Stimulated activated CD4-positive, alpha-beta T cell treated with anti-CD3 and anti-CD28 coated beads, TNF-alpha, amount 100 ng/mL, for 4 hours (primary cell): ENCODE results near the gene KIF18B.

Experiments
- DNase-seq, 3 experiments: peaks; one replicate each; pipeline ENCODE4 v3.0.0-alpha.2; 2020; ENCODE audit warnings: low read depth in 3 of 3

KIF18B gene

DNA sequence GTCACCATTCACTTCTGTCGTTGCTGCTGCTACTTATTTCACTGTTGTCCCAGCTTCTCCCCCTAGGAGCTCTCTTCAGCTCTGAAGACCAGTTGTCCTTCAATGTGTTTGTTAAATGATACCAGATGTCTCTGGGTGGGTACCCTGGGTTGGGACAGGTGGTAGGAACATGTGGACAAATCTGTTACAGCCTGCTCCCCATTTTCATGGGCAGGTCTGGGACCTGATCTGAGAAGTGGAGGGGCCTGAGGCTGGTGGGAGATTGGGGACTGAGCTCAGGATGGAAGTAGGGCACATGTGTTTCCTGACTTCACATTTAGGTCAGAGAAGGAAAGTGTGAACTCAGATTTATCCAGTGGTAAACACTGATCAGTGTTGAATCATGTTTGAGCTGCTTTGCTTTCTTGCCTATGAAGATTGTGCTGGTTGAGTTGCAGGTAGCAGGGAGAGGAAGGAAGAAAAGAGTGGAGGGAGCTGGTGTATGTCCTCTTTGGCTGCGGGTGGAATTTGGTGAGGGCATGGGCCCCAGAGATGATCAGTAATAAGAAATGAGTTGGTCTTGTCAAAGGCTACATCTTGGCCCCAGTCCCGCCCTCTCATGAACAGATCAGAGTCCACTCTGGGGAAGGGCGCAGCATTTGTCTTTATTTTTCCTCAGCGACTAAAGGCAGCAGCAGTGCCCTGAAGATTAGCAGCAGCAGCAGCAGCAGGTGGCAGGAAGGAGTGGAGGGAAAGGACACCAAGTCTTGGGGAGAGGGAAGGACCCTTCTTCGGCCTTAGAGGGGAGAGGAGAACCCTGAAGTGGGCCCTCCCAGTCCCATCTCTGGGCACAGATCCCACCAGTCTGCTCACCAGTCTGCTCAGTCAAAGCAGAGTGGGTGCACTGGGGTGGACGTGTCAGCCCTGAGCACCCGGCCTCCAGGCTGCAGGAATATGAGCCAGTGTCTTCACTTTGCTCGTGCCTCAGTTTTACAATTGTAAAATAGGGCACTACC lies 42.3 kb downstream of the KIF18B start:
- DNase-seq = no peak

DNA sequence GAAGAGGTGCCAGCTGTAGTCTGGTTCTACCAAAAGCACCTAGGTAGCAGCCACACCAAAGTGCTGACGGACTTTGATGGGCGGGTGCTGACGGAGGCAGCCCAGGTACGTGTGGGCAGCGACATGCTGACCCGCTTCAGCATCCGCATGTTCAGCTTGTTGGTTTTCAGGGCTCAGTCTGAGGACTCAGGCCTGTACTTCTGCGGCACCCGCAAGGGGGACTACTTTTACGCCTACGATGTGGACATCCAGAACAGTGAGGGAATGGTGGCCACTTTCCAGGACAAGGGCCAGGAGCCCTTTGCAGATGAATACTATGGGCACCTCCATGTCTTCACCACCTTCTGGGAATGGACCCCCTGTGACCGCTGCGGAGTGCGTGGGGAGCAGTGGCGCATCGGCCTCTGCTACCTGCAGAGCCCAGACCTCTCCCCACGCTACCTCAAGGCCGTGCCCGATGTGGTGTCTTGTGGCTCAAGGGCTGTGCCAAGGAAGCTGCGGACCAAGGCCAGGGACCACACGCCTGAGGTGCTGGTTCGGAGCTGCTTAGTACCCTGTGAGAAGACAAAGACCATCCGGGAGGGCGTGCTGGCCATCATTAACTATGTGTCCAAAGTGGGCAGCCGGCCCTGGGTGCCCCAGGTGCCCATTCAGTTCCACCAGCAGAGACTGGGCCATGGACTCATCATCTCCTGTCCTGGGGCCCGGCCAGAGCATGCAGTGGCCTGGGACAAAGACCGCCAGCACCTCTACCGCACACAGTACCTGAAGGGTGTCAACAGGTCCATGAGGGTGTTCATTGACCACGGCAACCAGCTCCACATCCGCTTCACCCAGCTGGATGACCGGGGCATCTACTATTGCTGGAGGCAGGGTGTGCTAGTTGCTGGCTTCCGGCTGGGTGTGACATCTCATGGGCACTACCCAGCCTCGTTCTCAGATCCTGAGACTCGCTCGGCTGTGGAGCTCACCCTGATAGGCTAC lies 43.3 kb downstream of the KIF18B start:
- DNase-seq = no peak

DNA sequence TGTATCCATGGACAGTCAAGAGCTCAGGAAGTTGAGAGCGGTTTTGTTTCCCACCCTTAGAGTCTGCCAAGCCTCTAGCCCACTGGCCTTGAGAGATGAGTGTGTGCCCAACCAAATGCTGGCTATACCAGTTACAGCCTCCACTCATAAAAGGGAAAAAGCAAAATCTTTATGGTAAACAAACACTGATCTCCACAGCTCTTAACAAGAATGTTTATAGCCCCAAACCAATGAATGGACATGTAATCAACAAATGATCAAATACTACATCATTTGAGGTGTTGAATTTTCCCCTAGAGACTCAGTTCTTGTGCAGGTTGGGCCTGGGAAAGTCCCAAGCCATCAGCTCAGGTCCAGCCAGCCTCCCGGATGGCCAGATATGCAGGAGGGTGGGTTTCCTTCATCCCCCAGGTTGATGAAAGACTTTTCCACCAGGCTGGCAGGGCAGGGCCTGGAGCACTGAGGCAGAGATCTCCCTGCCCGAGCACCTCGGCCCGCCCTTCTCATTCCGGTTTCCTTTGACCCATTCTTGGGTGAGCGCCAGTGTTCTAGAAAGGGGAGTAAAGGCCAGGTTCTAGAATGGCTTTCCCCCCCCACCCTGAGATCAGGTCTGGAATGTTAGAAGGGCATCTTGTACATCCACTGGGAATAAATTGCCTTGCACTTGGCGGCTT lies 44.4 kb downstream of the KIF18B start:
- no peak for DNase-seq

DNA sequence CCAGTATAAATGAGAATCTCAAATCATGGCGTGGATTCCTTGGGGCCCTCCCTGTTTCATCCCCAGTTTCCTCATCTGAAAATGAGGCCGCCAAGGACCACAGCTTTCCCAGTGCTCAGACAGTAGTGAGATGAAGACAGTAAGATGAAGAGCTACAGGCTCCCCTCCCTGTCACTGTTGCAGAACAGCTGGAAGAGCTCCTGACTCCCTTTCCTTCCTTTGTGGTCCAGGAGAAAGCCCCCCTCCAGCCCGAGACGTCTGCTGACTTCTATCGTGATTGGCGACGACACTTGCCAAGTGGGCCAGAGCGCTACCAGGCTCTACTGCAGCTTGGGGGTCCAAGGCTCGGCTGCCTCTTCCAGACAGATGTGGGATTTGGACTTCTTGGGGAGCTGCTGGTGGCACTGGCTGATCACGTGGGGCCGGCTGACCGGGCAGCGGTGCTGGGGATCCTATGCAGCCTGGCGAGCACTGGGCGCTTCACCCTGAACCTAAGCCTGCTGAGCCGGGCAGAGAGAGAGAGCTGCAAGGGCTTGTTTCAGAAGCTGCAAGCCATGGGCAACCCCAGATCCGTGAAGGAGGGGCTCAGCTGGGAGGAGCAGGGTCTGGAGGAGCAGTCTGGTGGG lies 45.3 kb downstream of the KIF18B start:
- DNase-seq = no peak

DNA sequence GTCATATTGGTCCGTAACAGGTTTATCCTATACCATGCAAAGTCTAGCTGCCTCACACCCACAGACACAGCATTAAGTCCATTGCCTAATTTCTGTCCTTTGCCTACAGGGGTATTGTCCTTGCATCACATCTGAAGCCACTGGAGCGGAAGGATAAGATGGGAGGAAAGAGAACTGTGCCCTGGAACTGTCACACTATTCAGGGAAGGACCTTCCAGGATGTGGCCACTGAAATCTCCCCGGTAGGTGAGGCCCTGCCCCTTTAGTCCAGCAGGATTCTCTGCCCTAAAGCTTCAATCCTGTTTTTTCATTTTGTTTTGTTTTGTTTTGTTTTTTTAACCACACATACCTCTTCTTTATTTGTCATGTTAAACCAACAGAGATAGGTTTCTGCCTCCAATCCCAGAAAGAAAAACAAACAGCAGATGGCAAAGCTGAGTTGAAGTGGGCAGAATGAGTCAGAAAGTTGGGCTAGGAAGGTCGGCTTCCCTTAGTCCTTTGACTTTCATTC lies 46.1 kb downstream of the KIF18B start:
- DNase-seq = no peak

DNA sequence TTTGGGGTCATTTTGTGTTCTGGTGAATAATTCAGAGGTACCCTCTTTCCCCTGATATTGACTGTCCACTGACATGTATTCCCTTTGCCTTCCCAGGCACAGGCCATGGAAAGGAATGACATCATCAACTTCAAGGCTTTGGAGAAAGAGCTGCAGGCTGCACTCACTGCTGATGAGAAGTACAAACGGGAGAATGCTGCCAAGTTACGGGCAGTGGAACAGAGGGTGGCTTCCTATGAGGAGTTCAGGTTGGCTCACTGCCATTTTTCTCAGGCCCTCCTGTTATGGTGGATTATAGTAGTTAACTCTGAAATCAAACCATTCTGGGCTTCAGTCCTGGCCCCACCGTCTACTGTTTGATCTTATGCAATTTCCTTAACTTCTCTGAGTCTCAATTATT lies 46.7 kb downstream of the KIF18B start:
- no peak for DNase-seq

DNA sequence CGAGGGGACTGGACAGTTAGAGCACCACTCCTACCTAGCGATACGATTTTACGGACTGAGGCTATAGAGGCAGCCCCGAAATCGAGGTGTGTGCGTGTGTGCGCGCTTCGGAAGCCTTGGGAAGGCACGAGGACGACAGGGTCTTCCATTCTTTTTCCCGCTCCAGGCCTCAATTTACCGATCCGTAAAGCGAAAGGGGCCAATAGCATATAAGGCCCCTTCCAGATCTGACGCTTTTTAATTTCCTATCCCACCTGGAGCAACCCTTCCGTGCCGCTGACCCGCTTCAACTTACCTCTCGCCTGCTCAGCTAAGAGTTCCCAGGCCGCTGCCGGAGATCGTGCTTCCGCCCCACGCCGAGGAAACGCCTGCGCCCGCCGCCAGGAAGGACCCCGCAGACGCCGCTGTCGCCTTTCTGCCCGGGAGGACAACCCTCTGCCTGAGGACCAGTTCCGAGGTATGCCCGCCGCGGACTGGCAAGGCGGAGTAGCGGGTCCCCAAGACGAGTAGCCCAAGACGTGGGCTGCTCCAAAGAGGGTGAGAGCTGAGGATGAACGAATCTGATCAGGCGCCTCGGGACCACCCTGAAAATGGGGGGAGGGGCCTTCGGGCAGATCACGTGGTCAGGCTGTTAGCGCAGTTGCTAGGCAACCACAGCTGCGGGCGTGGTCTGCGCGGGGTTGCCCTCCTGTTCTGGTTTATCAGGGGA lies 48.3 kb downstream of the KIF18B start, which contains the start of gene EFTUD2:
Gene EFTUD2, minus strand, starts transcription at position 372 of the 709 bp plus-strand sequence. CDS start 4,924 bp downstream, outside the sequence.
- DNase-seq = peak; percentile 85 to 87 (median 86)

DNA sequence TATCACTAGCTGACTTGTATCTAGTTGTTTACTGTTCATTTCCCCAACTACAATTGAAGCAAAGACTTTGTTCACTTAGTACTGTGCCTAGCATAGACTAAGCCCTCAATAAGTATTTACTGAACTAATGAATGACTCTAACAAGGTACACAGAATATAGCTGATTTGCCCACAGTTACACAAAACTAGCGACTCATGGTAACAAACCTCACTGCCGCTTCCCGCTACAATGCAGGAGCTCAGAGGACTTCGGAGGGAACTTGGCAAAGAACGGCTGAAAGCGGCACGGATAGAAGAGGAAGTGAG lies 48.9 kb downstream of the KIF18B start:
- DNase-seq = no peak

DNA sequence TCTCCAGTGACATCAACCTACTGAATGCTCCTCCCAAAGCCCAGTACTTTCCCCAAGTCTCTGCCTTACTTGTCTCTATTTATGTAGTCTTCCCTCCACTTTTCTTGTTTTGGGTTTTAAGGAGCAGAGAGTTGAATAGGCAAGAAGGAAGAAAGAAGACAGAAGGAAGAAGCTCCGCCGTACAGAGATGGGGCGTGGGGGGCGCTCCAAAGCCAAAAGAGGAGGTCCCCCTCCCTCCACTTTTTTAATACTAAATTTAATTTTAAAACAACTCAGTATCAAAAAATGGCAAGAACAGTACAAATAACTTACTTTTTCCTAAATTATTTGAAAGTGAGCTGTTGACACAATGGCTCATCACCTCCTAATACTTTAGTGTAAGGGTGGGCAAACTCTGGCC lies 52.9 kb downstream of the KIF18B start:
- DNase-seq = no peak

DNA sequence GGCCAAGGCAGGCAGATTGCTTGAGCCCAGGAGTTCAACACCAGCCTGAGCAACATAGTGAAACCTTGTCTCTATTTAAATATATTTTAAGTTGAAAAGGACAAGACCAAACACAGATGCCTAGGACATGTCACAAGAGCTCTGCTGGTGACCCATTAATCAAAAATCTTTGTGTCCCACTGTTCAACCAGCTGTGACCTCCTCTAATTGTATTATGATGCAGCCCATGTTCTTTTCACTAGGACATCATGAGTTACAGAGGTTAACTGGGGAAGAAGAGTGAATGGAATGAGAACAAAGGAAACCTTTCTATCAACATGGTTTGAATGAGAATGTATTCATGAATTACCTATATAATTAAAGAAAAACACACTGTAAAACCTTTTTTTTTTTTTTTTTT lies 55.3 kb downstream of the KIF18B start:
- DNase-seq = no peak

DNA sequence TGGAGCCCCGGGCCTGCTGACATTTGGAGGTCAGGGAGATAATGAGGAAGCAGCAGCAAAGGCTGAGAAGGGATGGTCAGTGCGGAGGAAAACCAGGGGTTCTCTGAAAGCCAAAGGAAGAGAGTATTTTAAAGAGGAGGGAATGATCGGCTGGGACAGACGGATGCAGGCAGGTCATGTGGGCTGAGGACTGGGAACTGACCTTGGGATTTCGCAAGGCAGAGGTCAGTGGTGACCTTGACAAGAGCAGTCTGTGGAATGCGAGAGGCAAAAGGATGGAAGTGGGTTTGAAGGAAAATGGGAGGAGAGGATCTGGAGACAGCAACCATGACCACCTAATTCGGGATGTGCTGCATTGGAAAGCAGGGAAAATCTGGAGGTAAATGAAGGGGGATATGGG lies 58.6 kb downstream of the KIF18B start:
- DNase-seq = no peak

DNA sequence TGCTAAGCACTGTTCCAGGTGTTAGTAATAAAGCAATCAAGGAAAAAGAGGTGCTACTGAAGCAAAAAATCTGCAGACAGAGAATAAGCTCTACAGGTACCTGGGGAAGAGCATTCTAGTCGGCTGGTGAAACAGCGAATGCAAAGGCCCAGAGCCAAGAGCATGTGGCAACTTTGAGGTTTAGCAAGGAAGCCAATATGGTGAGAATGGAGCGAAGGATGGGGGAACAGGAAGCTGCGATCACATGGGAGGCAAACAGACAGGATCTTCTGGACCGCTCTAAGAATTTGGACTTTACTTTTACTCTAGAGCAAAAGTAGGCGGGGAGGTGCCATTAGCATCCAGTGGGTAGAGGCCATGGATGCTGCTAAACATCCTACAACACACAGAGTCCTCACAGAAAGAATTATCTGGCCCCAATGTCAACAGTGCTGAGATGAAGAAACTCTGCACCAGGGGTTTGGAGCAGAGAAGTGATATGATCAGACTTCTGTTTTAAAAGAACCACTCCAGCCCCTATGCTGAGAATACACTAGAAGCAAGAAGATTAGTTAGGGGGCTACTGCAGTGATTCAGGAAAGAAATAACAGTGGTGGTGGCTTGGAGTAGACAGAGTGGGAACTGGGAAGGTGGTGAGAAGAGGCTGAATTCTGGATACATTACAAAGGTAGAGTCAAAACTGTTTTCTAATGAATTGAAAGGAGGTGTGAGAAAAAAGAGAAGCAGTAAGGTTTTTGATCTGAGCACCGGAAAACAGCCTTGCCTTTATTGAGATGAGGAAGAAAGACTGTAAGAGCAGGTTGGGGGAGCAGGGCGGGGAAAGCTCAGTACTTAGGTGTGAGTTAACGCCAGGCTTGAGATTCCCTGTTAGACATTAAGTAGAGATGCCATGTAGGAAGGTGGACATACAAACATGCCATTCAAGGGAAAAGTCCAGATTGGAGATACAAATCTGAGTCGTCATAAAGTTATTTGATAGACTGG lies 59.3 kb downstream of the KIF18B start:
- no peak for DNase-seq

DNA sequence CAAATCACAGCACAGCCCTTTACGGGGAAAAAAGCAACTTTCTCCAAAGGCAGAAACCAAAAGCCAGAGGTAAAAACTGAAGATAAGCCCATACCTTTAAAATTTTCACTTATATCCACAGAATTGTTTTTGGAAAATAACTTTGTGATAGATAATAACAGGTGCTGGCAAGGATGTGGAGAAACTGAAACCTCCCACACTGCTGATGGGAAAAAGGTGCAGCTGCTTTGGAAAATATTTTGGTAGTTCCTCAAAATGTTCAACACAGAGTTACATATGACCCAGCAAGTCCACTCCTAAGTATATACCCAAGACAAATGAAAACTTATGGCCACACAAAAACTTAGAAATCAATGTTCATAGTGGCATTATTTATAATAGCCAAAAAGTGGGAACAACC lies 60.6 kb downstream of the KIF18B start:
- no peak for DNase-seq

DNA sequence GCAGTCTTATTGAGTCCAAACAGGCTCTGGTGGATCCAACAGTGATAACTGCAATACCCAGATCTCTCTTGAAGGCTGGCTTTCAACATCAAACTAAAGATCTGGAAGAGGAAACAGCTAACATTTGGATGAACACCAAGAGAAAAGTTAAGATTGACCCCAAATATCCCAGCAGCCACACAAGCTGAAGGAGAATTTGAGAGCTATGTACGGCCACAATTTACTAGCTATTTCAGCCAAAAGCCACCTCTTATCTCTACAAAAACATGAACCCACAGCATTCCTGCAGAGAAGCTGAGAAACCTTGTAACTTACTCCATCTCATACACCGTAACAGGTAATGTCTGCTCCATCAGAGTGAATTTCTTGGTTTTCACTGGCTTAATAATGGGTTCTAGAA lies 62.6 kb downstream of the KIF18B start:
- no peak for DNase-seq

DNA sequence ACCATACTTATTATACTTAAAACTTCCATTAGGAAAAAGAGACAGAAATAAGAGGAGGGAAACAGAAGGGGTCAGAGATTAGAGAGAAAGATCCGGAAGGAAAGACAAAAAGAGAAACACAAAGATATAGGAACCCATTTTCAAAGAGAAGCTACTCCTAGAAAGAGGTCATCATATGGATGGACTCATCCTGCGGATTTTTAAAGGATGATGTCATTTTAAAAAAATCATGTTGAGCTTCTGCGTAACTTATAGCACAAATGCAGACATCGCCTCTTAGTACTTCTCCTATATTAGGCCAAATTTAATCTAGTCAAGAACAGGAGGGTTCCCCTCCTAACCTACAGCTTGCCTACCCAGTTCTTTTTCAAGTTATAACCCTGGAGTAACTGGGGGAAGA lies 66.4 kb downstream of the KIF18B start:
- no peak for DNase-seq

DNA sequence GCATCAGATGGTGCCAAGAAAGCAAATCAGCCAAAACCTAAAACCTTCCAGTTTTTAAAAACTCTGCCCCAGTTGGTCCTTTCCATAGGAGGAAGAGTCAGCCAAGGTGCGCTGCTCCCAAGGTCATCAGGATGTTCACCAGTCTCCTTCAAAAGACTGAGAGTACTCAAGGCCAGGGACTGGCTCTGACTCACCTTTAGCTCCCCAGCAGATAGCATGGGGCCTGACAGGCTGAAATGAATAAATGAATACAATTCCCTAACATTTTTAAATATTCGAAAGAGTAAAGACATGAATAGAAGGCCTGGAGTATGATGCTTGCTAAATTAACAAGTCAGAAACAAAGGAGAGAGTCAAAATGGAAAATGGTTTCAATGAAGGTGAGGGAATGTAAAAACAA lies 67.5 kb downstream of the KIF18B start:
- no peak for DNase-seq

DNA sequence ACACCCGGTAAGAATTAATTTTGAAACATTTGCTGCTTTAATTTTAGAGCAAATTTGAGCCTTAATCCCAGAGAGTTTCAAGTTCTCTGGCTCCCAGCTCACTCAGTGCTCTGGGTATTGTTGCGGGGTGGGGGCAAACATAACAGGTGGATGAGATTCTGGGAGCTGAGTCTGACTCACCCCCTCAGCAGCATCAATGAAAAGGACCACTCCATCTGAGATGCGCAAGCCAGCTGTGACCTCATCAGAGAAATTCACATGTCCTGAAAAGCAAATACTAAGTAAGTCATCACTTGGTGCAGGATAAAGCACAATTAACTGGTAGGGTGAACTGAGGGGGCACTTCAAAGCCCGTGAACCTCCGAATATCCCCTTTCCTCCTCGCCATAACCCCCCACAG lies 68.2 kb downstream of the KIF18B start:
- no peak for DNase-seq

DNA sequence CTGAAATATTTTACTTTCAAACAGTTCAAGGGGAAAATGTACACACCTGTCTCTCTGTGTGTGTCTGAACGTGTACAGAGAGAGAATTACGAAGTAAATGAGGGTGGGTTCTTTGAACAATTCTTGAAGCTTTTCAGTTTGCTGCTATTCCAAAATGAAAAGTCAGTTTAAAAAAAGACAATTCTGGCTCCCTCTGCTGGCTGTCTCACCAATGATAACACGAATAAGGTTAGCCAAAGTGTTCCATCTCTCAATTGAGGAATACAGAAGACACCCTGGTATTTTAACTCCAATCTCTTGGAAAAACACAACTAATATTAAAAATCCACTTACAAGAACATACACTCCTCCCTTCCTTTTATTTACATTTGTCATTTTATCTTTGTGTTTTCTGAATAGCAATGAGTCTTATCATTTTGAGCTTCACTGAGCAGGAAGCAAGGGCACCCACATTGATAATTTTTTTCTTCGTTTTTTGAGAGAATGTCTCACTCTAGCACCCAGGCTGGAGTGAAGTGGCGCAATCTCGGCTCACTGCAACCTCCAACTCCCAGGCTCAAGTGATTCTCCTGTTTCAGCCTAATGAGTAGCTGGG lies 68.8 kb downstream of the KIF18B start:
- no peak for DNase-seq

DNA sequence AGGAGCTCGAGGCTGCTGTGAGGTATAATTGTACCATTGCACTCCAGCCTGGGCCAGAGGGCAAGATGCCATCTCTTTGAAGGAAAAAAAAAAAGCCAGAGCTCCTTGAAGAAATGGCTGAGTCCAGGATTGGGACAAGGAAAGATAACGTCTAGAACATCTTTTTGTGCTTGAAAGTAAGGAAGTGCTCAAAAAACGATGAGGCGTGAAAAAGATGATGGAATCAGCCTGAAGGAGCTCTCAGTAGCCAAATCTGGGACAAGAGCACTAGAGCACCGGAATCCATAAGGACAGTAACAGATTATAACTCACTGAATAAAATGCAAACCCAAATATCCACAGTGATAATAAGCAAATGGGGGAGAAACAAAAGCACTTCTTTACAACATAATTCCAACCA lies 70.5 kb downstream of the KIF18B start:
- DNase-seq = no peak
